ENCODE results near the gene ZNF571.
A peak's percentile ranks its signal among the peaks of the same experiment; 100 is the strongest.

The ZNF571 gene

GRCh38 chr19:37594304-37594981, at the start of gene ZNF571, which contains the start of gene ZNF540:
TSS of gene ZNF571 (minus strand) at chr19:37594792. CDS start at chr19:37586676, 8,116 bp downstream.
TSS of gene ZNF540 (plus strand) at chr19:37594876. CDS start at chr19:37598448, 3,572 bp downstream.
- peak; percentile 99 for ATAC-seq

GRCh38 chr19:37635076-37636056, 40.8 kb upstream of the ZNF571 start:
- ATAC-seq, result no peak
- TF ChIP-seq ZFP30 (CRISPR knock-in tag; IDR thresholded peaks at IDR 0.05) (no peak), OSR1 (CRISPR knock-in tag; IDR thresholded peaks at IDR 0.05) (no peak), BACH2 (CRISPR knock-in tag; IDR thresholded peaks at IDR 0.05; ENCODE audit: borderline replicate concordance) (no peak), ISL1 (CRISPR knock-in tag; IDR thresholded peaks at IDR 0.05) (no peak), ESRRG (CRISPR knock-in tag; IDR thresholded peaks at IDR 0.05) (no peak), ZNF70 (CRISPR knock-in tag; IDR thresholded peaks at IDR 0.05) (no peak), TOX (CRISPR knock-in tag; IDR thresholded peaks at IDR 0.05; ENCODE audit: borderline replicate concordance) (no peak), TCF4 (CRISPR knock-in tag; IDR thresholded peaks at IDR 0.05; ENCODE audit: borderline replicate concordance) (no peak), SNAI2 (CRISPR knock-in tag; IDR thresholded peaks at IDR 0.05) (no peak), CSDC2 (CRISPR knock-in tag; IDR thresholded peaks at IDR 0.05) (no peak), CREB5 (CRISPR knock-in tag; IDR thresholded peaks at IDR 0.05; ENCODE audit: low read depth) (no peak), RARB (CRISPR knock-in tag; IDR thresholded peaks at IDR 0.05) (no peak), TSHZ2 (CRISPR knock-in tag; IDR thresholded peaks at IDR 0.05) (no peak), PATZ1 (CRISPR knock-in tag; IDR thresholded peaks at IDR 0.05; ENCODE audit: borderline replicate concordance) (no peak), ZC3H10 (CRISPR knock-in tag; IDR thresholded peaks at IDR 0.05) (no peak), GLIS3 (CRISPR knock-in tag; IDR thresholded peaks at IDR 0.05) (no peak), ZNF8 (CRISPR knock-in tag; IDR thresholded peaks at IDR 0.05) (no peak), ZFP3 (CRISPR knock-in tag; IDR thresholded peaks at IDR 0.05) (no peak), CSRNP3 (CRISPR knock-in tag; IDR thresholded peaks at IDR 0.05) (no peak)

More at GRCh38 chr19:37594304-37594981, at the start of gene ZNF571, which contains the start of gene ZNF540:
- no peak for TF ChIP-seq TCF4 (CRISPR knock-in tag; IDR thresholded peaks at IDR 0.05; ENCODE audit: borderline replicate concordance)
- TF ChIP-seq PATZ1 (CRISPR knock-in tag; IDR thresholded peaks at IDR 0.05; ENCODE audit: borderline replicate concordance), result peak; percentile 38; the same call in 1 of the 2 replicates
